Gastroesophageal sphincter (tissue), 4 donors: ENCODE measurements around the gene KAT8. TPM values are rescaled to one million over a fixed set of nuclear protein-coding genes. Genes with fewer than 3 reads are reported as not detected.
"Not testable (repeated sequence)": the region's sequence is repeated elsewhere in the genome, so short reads cannot be mapped to it uniquely, and the experiment has no call there.

Experiments used
- ATAC-seq: fragments of 150-250 bp; one replicate; pipeline ENCODE4 v1.9.1; 2016; ENCODE audit warnings: mild to moderate bottlenecking, moderate library complexity
- H3K27ac ChIP-seq, 4 donors: fragments of 200-600 bp; sonication (generic) in 3 of 4; 1 replicate in 3 of 4; 2 replicates in 1 of 4; pipeline ENCODE4 v1.5.1; 2016 to 2019
- H3K27me3 ChIP-seq: fragments of 200-600 bp; sonication (generic); one replicate; pipeline ENCODE4 v1.5.1; 2019
- H3K36me3 ChIP-seq, 2 donors: fragments of 200-600 bp; sonication (generic); one replicate each; pipeline ENCODE4 v1.5.1; 2019; ENCODE audit warnings: control low read depth in 1 of 2
- H3K4me1 ChIP-seq, 3 donors: fragments of 200-600 bp; sonication (generic); 1 replicate in 2 of 3; 2 replicates in 1 of 3; pipeline ENCODE4 v1.5.1; 2016 to 2019; ENCODE audit warnings: control low read depth in 2 of 3
- H3K4me3 ChIP-seq, 2 donors: fragments of 200-600 bp; sonication (generic); one replicate each; pipeline ENCODE4 v1.5.1; 2019; ENCODE audit warnings: mild to moderate bottlenecking in 1 of 2, moderate library complexity in 1 of 2
- H3K9me3 ChIP-seq, 3 donors: fragments of 200-600 bp; sonication (generic); one replicate each; pipeline ENCODE4 v1.5.1; 2017 to 2019; ENCODE audit warnings: control low read depth in 2 of 3
- EP300 ChIP-seq: sonication (generic); formaldehyde crosslinking; IDR thresholded peaks from one replicate; pipeline ENCODE4 v1.6.1; 2017; ENCODE audit warnings: antibody characterized with exemption, mild to moderate bottlenecking
- POLR2A ChIP-seq, 2 donors: fragments of 450-650 bp; IDR thresholded peaks; one replicate each; pipeline ENCODE4 v1.6.1; 2017; ENCODE audit warnings: antibody characterized with exemption in 2 of 2, mild to moderate bottlenecking in 2 of 2, moderate library complexity in 1 of 2
- POLR2AphosphoS5 ChIP-seq: sonication (generic); formaldehyde crosslinking; IDR thresholded peaks from one replicate; pipeline ENCODE4 v1.6.1; 2017; ENCODE audit warnings: antibody characterized with exemption
- WGBS, 2 donors: methylation state at CpG; one replicate each; pipeline ENCODE4 v1.1.5; 2018; ENCODE audit warnings: low coverage in 1 of 2; 5-methylcytosine and 5-hydroxymethylcytosine counted together
- total RNA-seq, 4 donors: library from RNA; depleted of rRNA; stranded (reverse); fragments of >200 nt; gene quantifications; one replicate each; pipeline ENCODE4 v1.1.0, GENCODE V29; 2016
- TF ChIP-seq, protein P1 (sequence below), 4 experiments: fragments of 200-600 bp in 2 of 4; fragments of 450-650 bp in 2 of 4; sonication (generic) in 1 of 4; IDR thresholded peaks; one replicate each; pipeline ENCODE4 v1.5.1; 2017 to 2019; ENCODE audit warnings: antibody characterized with exemption in 4 of 4, mild to moderate bottlenecking in 2 of 4, moderate library complexity in 2 of 4

Gene KAT8
- total RNA-seq, 4 donors from 2014 or later, result 65.6 to 81.4 (median 72.3) TPM

DNA sequence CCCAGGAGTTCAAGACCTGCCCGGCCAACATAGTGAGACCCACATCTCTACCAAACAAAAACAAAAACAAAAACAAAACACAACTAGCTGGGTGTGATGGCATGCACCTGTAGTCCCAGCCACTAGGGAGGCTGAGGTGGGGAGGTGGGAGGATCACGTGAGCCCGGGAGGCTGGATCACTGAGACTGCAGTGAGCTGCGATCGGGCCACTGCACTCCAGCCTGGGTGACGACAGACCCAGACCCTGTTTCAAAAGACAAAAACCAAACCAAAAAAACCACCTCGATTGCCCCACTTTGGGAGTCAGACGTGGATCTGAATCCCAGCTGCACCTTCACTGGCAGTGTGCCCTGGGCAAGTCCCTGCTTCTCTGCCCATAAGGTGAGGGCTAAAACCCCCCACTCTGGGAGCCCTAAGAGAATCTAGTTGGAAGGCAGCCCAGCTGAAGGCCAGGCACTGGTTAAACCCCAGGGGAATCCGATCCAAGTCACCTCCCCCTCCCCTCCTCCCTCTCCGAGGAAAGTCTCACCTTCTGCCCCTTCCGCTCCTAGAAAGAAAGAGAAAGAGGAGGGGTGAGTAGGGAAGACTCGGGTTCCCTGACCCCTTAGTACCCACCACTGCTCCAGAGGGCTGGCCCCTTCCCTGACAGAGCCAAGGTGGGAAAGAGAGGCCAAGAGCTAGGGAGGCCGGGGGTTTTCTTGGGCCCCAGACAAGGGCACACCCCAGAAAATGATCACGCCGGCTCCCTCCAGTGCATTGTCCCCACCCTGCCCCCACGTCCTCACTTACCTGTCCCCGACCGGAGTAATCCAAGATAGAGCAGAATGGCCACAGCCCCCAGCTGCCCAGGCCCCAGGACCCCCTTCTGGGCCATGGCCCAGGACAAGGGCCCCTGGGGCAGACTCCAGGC, 17.4 kb downstream of the KAT8 start:
- H3K36me3 ChIP-seq, result peaks cover 0 to 37% of the 10 kb centered on the region in 2 donors
- peaks cover 0 to 17% (median 3%) of the 10 kb centered on the region in 3 donors for H3K4me1 ChIP-seq
- TF ChIP-seq EP300, result no peak
- TF ChIP-seq, protein P1, sequence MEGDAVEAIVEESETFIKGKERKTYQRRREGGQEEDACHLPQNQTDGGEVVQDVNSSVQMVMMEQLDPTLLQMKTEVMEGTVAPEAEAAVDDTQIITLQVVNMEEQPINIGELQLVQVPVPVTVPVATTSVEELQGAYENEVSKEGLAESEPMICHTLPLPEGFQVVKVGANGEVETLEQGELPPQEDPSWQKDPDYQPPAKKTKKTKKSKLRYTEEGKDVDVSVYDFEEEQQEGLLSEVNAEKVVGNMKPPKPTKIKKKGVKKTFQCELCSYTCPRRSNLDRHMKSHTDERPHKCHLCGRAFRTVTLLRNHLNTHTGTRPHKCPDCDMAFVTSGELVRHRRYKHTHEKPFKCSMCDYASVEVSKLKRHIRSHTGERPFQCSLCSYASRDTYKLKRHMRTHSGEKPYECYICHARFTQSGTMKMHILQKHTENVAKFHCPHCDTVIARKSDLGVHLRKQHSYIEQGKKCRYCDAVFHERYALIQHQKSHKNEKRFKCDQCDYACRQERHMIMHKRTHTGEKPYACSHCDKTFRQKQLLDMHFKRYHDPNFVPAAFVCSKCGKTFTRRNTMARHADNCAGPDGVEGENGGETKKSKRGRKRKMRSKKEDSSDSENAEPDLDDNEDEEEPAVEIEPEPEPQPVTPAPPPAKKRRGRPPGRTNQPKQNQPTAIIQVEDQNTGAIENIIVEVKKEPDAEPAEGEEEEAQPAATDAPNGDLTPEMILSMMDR (IDR thresholded peaks at IDR 0.05), result no peak
- no peak for TF ChIP-seq POLR2AphosphoS5
- no peak for TF ChIP-seq POLR2A (IDR thresholded peaks at IDR 0.05)
- H3K27ac ChIP-seq, result no peak overlapping the region
- ATAC-seq, result no peak
- no peak overlapping the region for H3K4me3 ChIP-seq
- WGBS, 2 donors, result 0 to 22% methylated on average over 7 of the region's 18 CpGs
- no peaks in the 10 kb centered on the region for H3K9me3 ChIP-seq
- peaks cover 22% of the 10 kb centered on the region for H3K27me3 ChIP-seq

DNA sequence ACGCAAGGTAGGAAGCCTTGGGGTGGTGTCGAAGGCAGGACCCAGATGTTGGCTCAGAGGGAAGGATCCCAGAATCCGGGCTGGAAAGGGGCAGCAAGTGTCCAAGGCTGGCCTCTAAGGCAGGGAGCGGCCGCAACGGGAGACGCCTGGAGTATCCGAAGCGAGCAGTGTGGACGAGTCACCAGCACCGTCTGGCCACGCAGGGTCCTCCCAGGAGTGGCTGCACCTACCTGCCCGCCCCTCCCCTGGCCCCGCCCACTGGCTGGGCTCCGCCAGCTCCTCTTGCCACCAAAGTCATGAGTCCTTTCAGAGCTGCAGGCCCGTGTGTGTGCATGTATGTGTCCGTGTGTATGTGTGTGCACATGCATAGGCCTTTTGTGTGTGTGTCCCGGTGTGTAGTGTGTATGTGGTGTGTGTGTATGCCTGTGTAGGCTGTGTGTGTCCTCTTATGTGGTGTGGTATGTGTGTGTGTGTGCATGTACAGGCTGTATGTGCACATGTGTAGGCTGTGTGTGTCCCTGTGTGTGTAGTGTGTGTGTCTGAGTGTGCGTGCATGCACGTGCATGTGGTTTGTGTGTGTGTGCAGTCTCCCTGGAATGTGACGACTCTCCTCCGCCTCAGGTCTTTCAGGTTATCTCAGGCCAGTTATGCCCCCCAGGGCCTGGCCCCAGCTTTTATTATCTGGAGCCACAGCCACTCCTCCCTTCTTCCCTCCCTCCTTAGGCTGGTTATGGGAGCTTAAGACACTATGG, 18.2 kb downstream of the KAT8 start, which contains the start of gene PRSS8:
Gene PRSS8 (minus strand): TSS at position 193 of the 752 bp plus-strand sequence. CDS start 229 bp downstream, outside the sequence.
- no peak for ATAC-seq
- Histone ChIP-seq H3K27me3 (peaks cover 22% of the 10 kb centered on the region), H3K4me1 (peaks cover 0 to 16% (median 3%) of the 10 kb centered on the region in 3 donors), H3K36me3 (peaks cover 0 to 29% of the 10 kb centered on the region in 2 donors), H3K9me3 (no peaks in the 10 kb centered on the region), H3K27ac (no peak within 1 kb of the TSS), H3K4me3 (no peak within 1 kb of the TSS)
- TF ChIP-seq EP300 (no peak), POLR2AphosphoS5 (no peak), POLR2A (IDR thresholded peaks at IDR 0.05) (no peak)
- TF ChIP-seq, protein P1 (IDR thresholded peaks at IDR 0.05), result no peak
- 57 to 83% methylated on average over 1 to 2 of the region's 22 CpGs for WGBS, 2 donors

DNA sequence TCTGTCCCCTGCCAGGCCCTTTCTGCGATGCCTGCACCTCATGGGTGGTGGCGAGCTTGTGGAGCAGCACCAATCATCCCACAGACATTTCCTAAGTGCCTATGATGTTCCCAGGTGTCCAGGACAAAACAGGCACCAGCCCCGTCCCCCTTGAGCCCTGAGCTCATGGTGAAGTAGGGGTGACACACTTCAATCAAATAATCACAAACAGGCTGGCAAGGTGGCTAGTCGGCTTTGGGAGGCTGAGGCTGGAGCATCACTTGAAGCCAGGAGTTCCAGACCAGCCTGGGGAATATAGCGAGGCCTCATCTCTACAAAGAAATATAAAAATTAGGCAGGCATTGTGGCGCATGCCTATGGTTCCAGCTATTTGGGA, 18.8 kb downstream of the KAT8 start:
- Histone ChIP-seq H3K27ac (no peak overlapping the region), H3K36me3 (peaks cover 0 to 23% of the 10 kb centered on the region in 2 donors), H3K4me3 (no peak overlapping the region), H3K4me1 (peaks cover 0 to 21% (median 5%) of the 10 kb centered on the region in 3 donors), H3K9me3 (no peaks in the 10 kb centered on the region), H3K27me3 (peaks cover 22% of the 10 kb centered on the region)
- no peak for ATAC-seq
- TF ChIP-seq, protein P1 (IDR thresholded peaks at IDR 0.05), result no peak
- no peak for TF ChIP-seq POLR2AphosphoS5
- no peak for TF ChIP-seq EP300
- TF ChIP-seq POLR2A (IDR thresholded peaks at IDR 0.05), result no peak
- 73 to 92% methylated on average over 2 to 4 of the region's 6 CpGs for WGBS, 2 donors

DNA sequence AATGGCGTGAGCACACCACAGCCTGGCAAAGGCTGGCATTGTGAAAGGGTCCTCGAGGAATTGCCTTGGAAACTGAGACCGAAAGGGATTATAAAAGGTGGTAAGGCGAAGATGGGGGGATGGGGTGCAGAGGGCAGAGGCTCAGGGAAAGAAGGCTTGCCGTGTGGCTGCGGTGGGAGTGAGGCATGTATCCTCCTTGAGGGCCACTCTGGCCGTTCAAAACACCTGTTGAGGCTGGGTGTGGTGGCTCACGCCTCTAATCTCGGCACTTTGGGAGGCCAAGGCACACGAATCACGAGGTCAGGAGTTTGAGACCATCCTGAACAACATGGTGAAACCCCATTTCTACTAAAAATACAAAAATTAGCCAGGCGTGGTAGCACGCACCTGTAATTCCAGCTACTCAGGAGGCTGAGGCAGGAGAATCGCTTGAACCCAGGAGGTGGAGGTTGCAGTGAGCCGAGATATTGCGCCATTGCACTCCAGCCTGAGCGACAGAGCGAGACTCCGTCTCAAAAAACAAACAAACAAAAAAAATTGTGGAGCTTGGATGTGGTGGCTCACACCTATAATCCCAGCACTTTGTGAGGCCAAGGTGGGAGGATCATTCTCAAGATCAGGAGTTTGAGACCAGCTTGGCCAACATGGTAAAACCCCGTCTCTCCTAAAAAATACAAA, 19.5 kb downstream of the KAT8 start:
- H3K9me3 ChIP-seq, H3K4me3 ChIP-seq, H3K27ac ChIP-seq, ATAC-seq: not testable (repeated sequence)
- H3K36me3 ChIP-seq, result peaks cover 0 to 16% of the 10 kb centered on the region in 2 donors
- H3K4me1 ChIP-seq, result peaks cover 0 to 28% (median 12%) of the 10 kb centered on the region in 3 donors
- WGBS, 2 donors, result 89 to 90% methylated on average over 10 to 11 of the region's 20 CpGs
- H3K27me3 ChIP-seq, result peaks cover 22% of the 10 kb centered on the region
